DOHH2 (cell line): Measurements from ENCODE around the gene MUC20.

Source experiments
- EZH2phosphoT487 ChIP-seq: fragments of 200-600 bp; sonication (generic); IDR thresholded peaks from 2 replicates; pipeline ENCODE4 v1.6.1; 2017; ENCODE audit warnings: borderline replicate concordance, mild to moderate bottlenecking, antibody characterized with exemption, low read length, moderate library complexity, mixed read lengths
- TF ChIP-seq, protein P1 (sequence below): fragments of 200-600 bp; sonication (generic); IDR thresholded peaks from one replicate; pipeline ENCODE4 v1.5.1; 2014; ENCODE audit warnings: antibody characterized with exemption, mild to moderate bottlenecking, low read depth, low read length; ENCODE audit not compliant: poor library complexity, severe bottlenecking

DNA sequence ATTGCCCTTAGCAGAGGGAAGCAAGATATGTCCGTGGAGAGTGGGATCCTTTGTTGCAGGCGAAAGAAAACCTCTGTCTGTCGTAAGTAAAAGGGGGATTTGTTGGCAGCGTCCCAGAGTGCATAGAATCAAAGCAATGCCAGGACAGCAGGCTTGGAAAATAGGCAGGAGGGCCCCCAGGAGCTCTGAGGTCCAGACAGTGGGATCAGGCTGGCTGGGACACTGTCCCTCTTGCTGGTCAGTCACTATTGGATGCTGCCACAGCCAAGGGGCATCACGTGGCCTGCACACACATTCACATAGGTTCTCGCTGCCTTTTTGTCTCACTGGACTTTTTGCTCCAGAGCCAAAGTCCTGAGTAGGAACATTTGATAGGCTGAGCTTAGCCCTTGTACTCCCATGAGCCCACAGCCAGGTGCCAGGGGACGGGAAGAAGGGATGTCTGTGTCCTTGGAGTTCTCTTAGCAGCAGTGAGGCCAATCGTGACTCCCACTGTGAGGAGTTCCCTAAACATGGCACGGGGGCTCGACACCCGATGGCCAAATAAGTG lies 10.7 kb downstream of the MUC20 start:
- TF ChIP-seq, protein P1, sequence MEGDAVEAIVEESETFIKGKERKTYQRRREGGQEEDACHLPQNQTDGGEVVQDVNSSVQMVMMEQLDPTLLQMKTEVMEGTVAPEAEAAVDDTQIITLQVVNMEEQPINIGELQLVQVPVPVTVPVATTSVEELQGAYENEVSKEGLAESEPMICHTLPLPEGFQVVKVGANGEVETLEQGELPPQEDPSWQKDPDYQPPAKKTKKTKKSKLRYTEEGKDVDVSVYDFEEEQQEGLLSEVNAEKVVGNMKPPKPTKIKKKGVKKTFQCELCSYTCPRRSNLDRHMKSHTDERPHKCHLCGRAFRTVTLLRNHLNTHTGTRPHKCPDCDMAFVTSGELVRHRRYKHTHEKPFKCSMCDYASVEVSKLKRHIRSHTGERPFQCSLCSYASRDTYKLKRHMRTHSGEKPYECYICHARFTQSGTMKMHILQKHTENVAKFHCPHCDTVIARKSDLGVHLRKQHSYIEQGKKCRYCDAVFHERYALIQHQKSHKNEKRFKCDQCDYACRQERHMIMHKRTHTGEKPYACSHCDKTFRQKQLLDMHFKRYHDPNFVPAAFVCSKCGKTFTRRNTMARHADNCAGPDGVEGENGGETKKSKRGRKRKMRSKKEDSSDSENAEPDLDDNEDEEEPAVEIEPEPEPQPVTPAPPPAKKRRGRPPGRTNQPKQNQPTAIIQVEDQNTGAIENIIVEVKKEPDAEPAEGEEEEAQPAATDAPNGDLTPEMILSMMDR: no peak
- no peak for TF ChIP-seq EZH2phosphoT487
